Heart left ventricle (tissue), 16 donors: ENCODE results near the gene USP46. TPM values are rescaled to one million over a fixed set of nuclear protein-coding genes. Genes with fewer than 3 reads are reported as not detected.

ENCODE experiments used
- ATAC-seq, 4 donors: fragments of 200-7000 bp; cut with Tn5 transposase; one replicate each; pipeline ENCODE4 v1.9.1; 2020 to 2022; ENCODE audit warnings: moderate library complexity in 4 of 4, mild to moderate bottlenecking in 3 of 4, moderate number of reproducible peaks in 1 of 4
- DNase-seq, 5 donors: peaks; one replicate each; pipeline ENCODE4 v3.0.0-alpha.2; 2020
- H3K27ac ChIP-seq, 12 donors: fragments of 200-600 bp; sonication (generic) in 4 of 12; one replicate each; pipeline versions ENCODE4 v1.5.0 to v1.8.0; 2016 to 2022; ENCODE audit warnings: mild to moderate bottlenecking in 2 of 12
- H3K27me3 ChIP-seq, 9 donors: fragments of 200-600 bp; sonication (generic) in 2 of 9; one replicate each; pipeline versions ENCODE4 v1.5.1 to v1.8.0; 2016 to 2022; ENCODE audit warnings: mild to moderate bottlenecking in 3 of 9
- H3K36me3 ChIP-seq, 9 donors: fragments of 200-600 bp; sonication (generic) in 2 of 9; one replicate each; pipeline versions ENCODE4 v1.5.0 to v1.8.0; 2018 to 2022; ENCODE audit warnings: mild to moderate bottlenecking in 2 of 9
- H3K4me1 ChIP-seq, 12 donors: fragments of 200-600 bp; sonication (generic) in 4 of 12; one replicate each; pipeline versions ENCODE4 v1.5.0 to v1.8.0; 2016 to 2022; ENCODE audit warnings: mild to moderate bottlenecking in 3 of 12
- H3K4me3 ChIP-seq, 12 donors: fragments of 200-600 bp; sonication (generic) in 4 of 12; one replicate each; pipeline versions ENCODE4 v1.5.0 to v1.8.0; 2017 to 2022; ENCODE audit warnings: mild to moderate bottlenecking in 9 of 12, moderate library complexity in 4 of 12
- H3K9me3 ChIP-seq, 12 donors: fragments of 200-600 bp; sonication (generic) in 4 of 12; one replicate each; pipeline versions ENCODE4 v1.5.0 to v1.8.0; 2016 to 2022; ENCODE audit warnings: mild to moderate bottlenecking in 1 of 12
- POLR2A ChIP-seq, 2 donors: fragments of 450-650 bp; IDR thresholded peaks; one replicate each; pipeline ENCODE4 v1.6.1; 2017; ENCODE audit warnings: antibody characterized with exemption in 2 of 2, mild to moderate bottlenecking in 2 of 2, moderate library complexity in 2 of 2
- WGBS, 4 donors: extraction: QIAGEN DNeasy Blood & Tissue Kit in 2 of 4; methylation state at CpG; one replicate each; pipeline versions ENCODE4 v1.1.5 to v1.1.7; 2013 to 2018; 5-methylcytosine and 5-hydroxymethylcytosine counted together
- intact Hi-C, 10 donors: fragments of 100-400 bp; cut with DNase I; formaldehyde crosslinking; loops; one replicate each; pipeline versions ENCODE4 v1.11.1 to v1.14.2; 2022
- polyA plus RNA-seq, 2 donors: library from polyadenylated mRNA; stranded (reverse); fragments of 200-250 nt; gene quantifications; one replicate each; pipeline ENCODE4 v1.2.3, GENCODE V29; 2013
- total RNA-seq, 9 donors: library from RNA; depleted of rRNA in 2 of 9; stranded (reverse); fragments of >200 nt in 2 of 9; fragmentation: NEBNext Ultra II Directional in 3 of 9; extraction: Animal tissue kit (Norgen Biotek cat#: 25700) in 3 of 9; gene quantifications; one replicate each; pipeline versions ENCODE4 v1.1.0 to v1.2.4, GENCODE V29; 2016 to 2023
- TF ChIP-seq, protein P1 (sequence below), 12 donors: fragments of 200-600 bp; sonication (generic) in 4 of 12; IDR thresholded peaks; one replicate each; pipeline versions ENCODE4 v1.5.0 to v1.8.0; 2018 to 2022; ENCODE audit warnings: antibody characterized with exemption in 12 of 12, mild to moderate bottlenecking in 5 of 12
- donor health status: ischemic (EF 13 %, LVEDD 7.1; RV severe dilation, severe dysfunction).
- donor health status: healthy with polysubstance abuse.
- donor health status: DM: no; HTN: yes; CAD: no.
- donor health status: DM: no; HTN: no; CAD: no.
- donor health status: ischemic (EF 25% LVEDD 6.9; RV normal size, moderate dysfunction).
- donor health status: ischemic (EF 25% LVEDD 5.7; RV mildly dilated, moderate dysfunction).
- donor health status: healthy.
- donor health status: DM: yes; HTN: yes; CAD: no.
- donor health status: ischemic (EF 35%, LVEDD 5.7; RV mildly dilated, moderate dysfunction).
- donor health status: nonischemic (EF 11% LVEDD 7.7; RV severe dilation, severe dysfunction).
- donor health status: DM: yes; HTN: yes; CAD: no.
- donor health status: PGD.
- donor health status: ischemic (EF 29% LVEDD 5.4; RV normal size, mild dysfunction).
- donor health status: nonischemic (EF 23%, LVEDD 6.1; RV moderate dilation, normal function).

The USP46 gene
- total and polyA plus RNA-seq, 11 donors: 6.1 to 111 (median 62.9) TPM

DNA sequence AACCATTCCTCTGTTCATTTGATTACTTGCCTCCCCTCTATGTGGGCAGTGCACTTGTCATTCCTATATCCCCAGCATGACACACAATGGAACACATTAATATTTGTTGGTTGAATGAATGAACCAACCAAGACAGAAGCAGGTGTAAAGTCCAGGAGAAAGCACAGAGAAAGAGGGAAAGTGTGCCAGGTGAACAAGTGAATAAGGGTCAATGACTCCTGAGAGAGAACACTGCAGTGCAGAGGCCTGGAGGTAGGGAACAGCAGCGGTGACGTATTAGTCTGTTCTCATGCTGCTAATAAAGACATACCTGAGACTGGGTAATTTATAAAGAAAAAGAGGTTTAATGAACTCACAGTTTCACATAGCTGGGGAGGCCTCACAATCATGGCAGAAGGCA, 53.1 kb downstream of the USP46 start:
- Histone ChIP-seq H3K4me3 (no peak overlapping the region), H3K9me3 (no peaks in the 10 kb centered on the region), H3K36me3 (peaks cover 0 to 82% (median 35%) of the 10 kb centered on the region in 9 donors), H3K4me1 (peaks cover 0 to 23% (median 0%) of the 10 kb centered on the region in 12 donors), H3K27ac (no peak overlapping the region), H3K27me3 (no peaks in the 10 kb centered on the region)
- no peak for TF ChIP-seq POLR2A (IDR thresholded peaks at IDR 0.05)
- TF ChIP-seq, protein P1, sequence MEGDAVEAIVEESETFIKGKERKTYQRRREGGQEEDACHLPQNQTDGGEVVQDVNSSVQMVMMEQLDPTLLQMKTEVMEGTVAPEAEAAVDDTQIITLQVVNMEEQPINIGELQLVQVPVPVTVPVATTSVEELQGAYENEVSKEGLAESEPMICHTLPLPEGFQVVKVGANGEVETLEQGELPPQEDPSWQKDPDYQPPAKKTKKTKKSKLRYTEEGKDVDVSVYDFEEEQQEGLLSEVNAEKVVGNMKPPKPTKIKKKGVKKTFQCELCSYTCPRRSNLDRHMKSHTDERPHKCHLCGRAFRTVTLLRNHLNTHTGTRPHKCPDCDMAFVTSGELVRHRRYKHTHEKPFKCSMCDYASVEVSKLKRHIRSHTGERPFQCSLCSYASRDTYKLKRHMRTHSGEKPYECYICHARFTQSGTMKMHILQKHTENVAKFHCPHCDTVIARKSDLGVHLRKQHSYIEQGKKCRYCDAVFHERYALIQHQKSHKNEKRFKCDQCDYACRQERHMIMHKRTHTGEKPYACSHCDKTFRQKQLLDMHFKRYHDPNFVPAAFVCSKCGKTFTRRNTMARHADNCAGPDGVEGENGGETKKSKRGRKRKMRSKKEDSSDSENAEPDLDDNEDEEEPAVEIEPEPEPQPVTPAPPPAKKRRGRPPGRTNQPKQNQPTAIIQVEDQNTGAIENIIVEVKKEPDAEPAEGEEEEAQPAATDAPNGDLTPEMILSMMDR (IDR thresholded peaks at IDR 0.05): no peak
- DNase-seq: no peak
- intact Hi-C loops: loop anchor here in 3 of 10 donors (10.0 kb wide), 2 partner anchors 49 to 259 kb away; partner anchors contain the start of genes USP46 (in 2 of the 3) and RASL11B (in 1 of the 3)
- WGBS, 4 donors: 98 to 100% (median 99%) methylated on average over 2 of the region's 2 CpGs
- no peak for ATAC-seq

DNA sequence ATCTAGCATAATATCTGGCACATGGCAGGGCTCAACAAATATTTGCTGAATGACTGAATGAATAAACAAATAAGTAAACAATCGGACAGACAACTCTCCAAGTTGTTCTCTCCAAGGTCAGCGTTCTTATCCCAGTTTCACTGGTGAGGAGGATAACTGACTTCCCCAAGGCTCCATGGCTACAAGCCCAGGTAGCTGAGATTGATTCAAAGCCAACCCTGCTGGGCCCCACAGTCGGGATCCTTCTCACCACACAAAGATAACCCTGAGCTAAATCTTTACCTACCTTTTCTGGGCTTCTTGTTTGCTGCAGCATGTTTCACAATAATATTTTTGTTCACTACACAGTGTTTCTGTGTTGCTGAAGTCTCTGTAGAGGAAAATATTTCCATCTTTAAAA, 54.9 kb downstream of the USP46 start:
- 51 to 56% (median 53%) methylated on average over 3 of the region's 3 CpGs for WGBS, 4 donors
- no peaks in the 10 kb centered on the region for H3K9me3 ChIP-seq
- H3K4me1 ChIP-seq: peaks cover 0 to 30% (median 2%) of the 10 kb centered on the region in 12 donors
- ATAC-seq (peak in 2 of 4 donors; percentile 46 to 57), DNase-seq (peak in 1 of 5 donors; percentile 39)
- peaks cover 0 to 79% (median 40%) of the 10 kb centered on the region in 9 donors for H3K36me3 ChIP-seq
- TF ChIP-seq POLR2A (IDR thresholded peaks at IDR 0.05): no peak
- TF ChIP-seq, protein P1 (IDR thresholded peaks at IDR 0.05): no peak
- peak overlapping the region in 8 of 12 donors; percentile 1 to 51 (median 24) for H3K27ac ChIP-seq
- no peak overlapping the region for H3K4me3 ChIP-seq
- intact Hi-C loops: loop anchor here in 3 of 10 donors (10.0 kb wide), 2 partner anchors 51 to 261 kb away; partner anchors contain the start of genes USP46 (in 2 of the 3) and RASL11B (in 1 of the 3)
- H3K27me3 ChIP-seq: no peaks in the 10 kb centered on the region

DNA sequence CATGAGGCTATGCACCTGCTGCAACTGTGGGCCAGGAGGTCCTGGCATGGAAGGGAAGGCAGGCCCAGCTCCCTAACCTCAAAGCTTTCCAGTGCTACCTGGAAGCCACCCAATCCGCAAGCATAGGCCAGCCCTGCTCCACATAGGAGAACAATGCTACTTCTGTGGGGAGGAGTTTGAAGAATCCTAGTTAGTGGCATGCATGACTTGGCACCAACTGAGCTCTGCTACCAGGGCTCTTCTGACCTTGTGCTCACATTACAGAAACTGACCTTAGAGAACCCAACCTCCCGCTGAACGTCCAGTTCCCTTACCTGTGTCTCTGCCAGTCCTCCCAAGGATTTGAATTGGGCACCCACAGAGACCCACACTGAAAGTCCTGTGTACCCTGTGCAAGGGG, 58.8 kb downstream of the USP46 start:
- TF ChIP-seq, protein P1 (IDR thresholded peaks at IDR 0.05): no peak
- no peak for TF ChIP-seq POLR2A (IDR thresholded peaks at IDR 0.05)
- H3K4me1 ChIP-seq: peaks cover 0 to 33% (median 4%) of the 10 kb centered on the region in 12 donors
- DNase-seq (peak; percentile 44 to 77 (median 49)), ATAC-seq (peak; percentile 77 to 93 (median 91))
- no peaks in the 10 kb centered on the region for H3K9me3 ChIP-seq
- no peaks in the 10 kb centered on the region for H3K27me3 ChIP-seq
- 56 to 71% (median 63%) methylated on average over 2 to 3 of the region's 3 CpGs for WGBS, 4 donors
- intact Hi-C loops: loop anchor here in 3 of 10 donors (10.0 kb wide), 2 partner anchors 55 to 265 kb away; partner anchors contain the start of genes USP46 (in 2 of the 3) and RASL11B (in 1 of the 3)
- H3K36me3 ChIP-seq: peaks cover 0 to 83% (median 57%) of the 10 kb centered on the region in 9 donors
- peak overlapping the region in 11 of 12 donors; percentile 41 to 83 (median 72) for H3K27ac ChIP-seq
- no peak overlapping the region for H3K4me3 ChIP-seq

DNA sequence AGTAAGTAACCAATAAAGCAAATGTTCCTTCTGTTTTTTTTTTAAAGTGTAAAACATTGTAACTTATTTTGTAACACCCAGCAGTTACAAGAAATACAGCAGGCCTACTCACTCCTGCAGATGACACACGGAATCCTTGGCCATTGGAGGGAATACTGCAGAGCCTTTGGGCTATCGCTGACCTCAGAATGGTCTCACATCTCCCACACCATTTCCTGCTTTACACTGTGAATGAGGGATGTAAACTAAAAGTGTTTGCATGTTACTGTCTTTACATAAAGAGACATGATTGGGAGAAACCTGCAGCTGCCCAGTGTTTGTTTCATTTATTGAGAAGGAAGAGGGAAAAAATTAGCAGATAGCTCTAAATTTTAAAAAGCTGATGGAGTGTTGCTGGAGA, 64.1 kb downstream of the USP46 start:
- Histone ChIP-seq H3K9me3 (no peaks in the 10 kb centered on the region), H3K36me3 (peaks cover 0 to 63% (median 44%) of the 10 kb centered on the region in 9 donors), H3K4me3 (no peak overlapping the region), H3K4me1 (peaks cover 0 to 15% (median 0%) of the 10 kb centered on the region in 12 donors), H3K27me3 (no peaks in the 10 kb centered on the region), H3K27ac (no peak overlapping the region)
- intact Hi-C loops: loop anchor here in 1 of 10 donors (10.0 kb wide), 1 partner anchor 60 kb away; the partner anchor contains the start of gene USP46
- DNase-seq (no peak), ATAC-seq (no peak)
- 78 to 84% (median 83%) methylated on average over 2 of the region's 2 CpGs for WGBS, 4 donors
- TF ChIP-seq, protein P1 (IDR thresholded peaks at IDR 0.05): no peak
- TF ChIP-seq POLR2A (IDR thresholded peaks at IDR 0.05): no peak
